ENCODE results near the gene NKX2-2.

DNA sequence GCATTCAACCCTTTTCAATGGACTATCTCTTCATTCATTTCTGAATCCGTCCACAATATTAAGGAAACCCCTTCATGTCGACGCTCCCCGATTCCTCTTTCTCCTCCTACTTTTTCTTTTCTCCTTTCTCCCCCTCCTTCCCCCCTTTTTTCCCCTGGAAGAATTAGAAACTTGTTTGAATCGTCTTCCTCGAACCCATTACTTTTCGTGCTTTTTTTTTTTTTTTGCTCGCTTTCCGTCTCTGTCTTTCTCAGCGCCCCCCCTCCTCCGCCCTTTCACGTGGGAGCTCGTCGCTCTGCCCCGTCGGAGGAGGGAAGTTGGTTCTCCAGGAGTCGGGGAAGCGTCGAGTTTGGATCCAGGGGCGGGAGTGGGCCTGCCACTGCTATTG is 2.3 kb upstream of the NKX2-2 start:
- TF ChIP-seq POLR2AphosphoS5 (IDR thresholded peaks at IDR 0.05; ENCODE audit: borderline replicate concordance, low read depth, low read length) (no peak), EZH2 (IDR thresholded peaks at IDR 0.05) (no peak), FOXP2 (optimal IDR thresholded peaks at IDR 0.05; ENCODE audit: control extremely low read depth, extremely low read length, insufficient read depth) (no peak)

Data from SK-N-MC (cell line).